Esophagus muscularis mucosa (tissue), 4 donors: ENCODE results near the gene ELMO3. TPM values are rescaled to one million over a fixed set of nuclear protein-coding genes. Genes with fewer than 3 reads are reported as not detected.

Experiments used
- DNase-seq: peaks from one replicate; pipeline ENCODE4 v3.0.0-alpha.2; 2017; ENCODE audit errors: extremely low spot score
- H3K27ac ChIP-seq, 4 donors: fragments of 200-600 bp; sonication (generic); replicated peaks in 1 of 4; 1 replicate in 3 of 4; 2 replicates in 1 of 4; pipeline ENCODE4 v1.5.1; 2016 to 2019; ENCODE audit warnings: mild to moderate bottlenecking in 1 of 4
- H3K27me3 ChIP-seq, 4 donors: fragments of 200-600 bp; sonication (generic); one replicate each; pipeline versions ENCODE4 v1.5.1 to v1.6.0; 2016 to 2019
- H3K36me3 ChIP-seq, 4 donors: fragments of 200-600 bp; sonication (generic); one replicate each; pipeline ENCODE4 v1.5.1; 2016 to 2019
- H3K4me1 ChIP-seq, 4 donors: fragments of 200-600 bp; sonication (generic); one replicate each; pipeline ENCODE4 v1.5.1; 2016 to 2019
- H3K4me3 ChIP-seq, 4 donors: fragments of 200-600 bp; sonication (generic); 1 replicate in 2 of 4; 2 replicates in 2 of 4; pipeline ENCODE4 v1.5.1; 2016 to 2019; ENCODE audit warnings: mild to moderate bottlenecking in 4 of 4, moderate library complexity in 1 of 4
- H3K9me3 ChIP-seq, 4 donors: fragments of 200-600 bp; sonication (generic); 1 replicate in 3 of 4; 2 replicates in 1 of 4; pipeline ENCODE4 v1.5.1; 2016 to 2019
- CTCF ChIP-seq, 3 experiments: fragments of 200-600 bp in 2 of 3; fragments of 450-650 bp in 1 of 3; sonication (generic) in 2 of 3; IDR thresholded peaks; one replicate each; pipeline ENCODE4 v1.5.1; 2017 to 2019; ENCODE audit warnings: antibody characterized with exemption in 3 of 3, mild to moderate bottlenecking in 2 of 3, moderate library complexity in 1 of 3
- EP300 ChIP-seq: sonication (generic); formaldehyde crosslinking; IDR thresholded peaks from one replicate; pipeline ENCODE4 v1.6.1; 2017; ENCODE audit warnings: antibody characterized with exemption
- POLR2A ChIP-seq: fragments of 450-650 bp; IDR thresholded peaks from one replicate; pipeline ENCODE4 v1.6.1; 2017; ENCODE audit warnings: antibody characterized with exemption, moderate library complexity, mild to moderate bottlenecking, low read depth
- POLR2AphosphoS5 ChIP-seq, 2 donors: sonication (generic); formaldehyde crosslinking; IDR thresholded peaks; one replicate each; pipeline ENCODE4 v1.6.1; 2017; ENCODE audit warnings: antibody characterized with exemption in 2 of 2
- WGBS: methylation state at CpG from one replicate; pipeline ENCODE4 v1.1.5; 2018; 5-methylcytosine and 5-hydroxymethylcytosine counted together
- intact Hi-C: fragments of 100-400 bp; cut with DNase I; formaldehyde crosslinking; loops from one replicate; pipeline ENCODE4 v1.15.1; 2023
- total RNA-seq, 4 donors: library from RNA; depleted of rRNA; stranded (reverse); fragments of >200 nt; gene quantifications; one replicate each; pipeline versions ENCODE4 v1.1.0 to v1.2.1, GENCODE V29; 2016

ELMO3 gene
- total RNA-seq, 4 donors from 2014 or later, result 0.33 to 0.83 (median 0.60) TPM

GRCh38 chr16:67230809-67231660, 32.1 kb downstream of the ELMO3 start:
- Histone ChIP-seq H3K27ac (no peak overlapping the region), H3K36me3 (peaks cover 39 to 80% (median 75%) of the 10 kb centered on the region in 4 donors), H3K4me1 (peaks cover 14 to 25% (median 16%) of the 10 kb centered on the region in 4 donors), H3K4me3 (no peak overlapping the region), H3K9me3 (no peaks in the 10 kb centered on the region), H3K27me3 (no peaks in the 10 kb centered on the region)
- intact Hi-C loops, result no loop called here
- no peak for DNase-seq
- TF ChIP-seq EP300 (no peak), POLR2A (no peak), POLR2AphosphoS5 (IDR thresholded peaks at IDR 0.05) (no peak), CTCF (IDR thresholded peaks at IDR 0.05) (no peak)
- 100% methylated on average over 4 of the region's 12 CpGs for WGBS

- intact Hi-C loops, result no loop called here
- no peaks in the 10 kb centered on the region for H3K27me3 ChIP-seq
- no peak overlapping the region for H3K4me3 ChIP-seq
- no peak overlapping the region for H3K27ac ChIP-seq
- H3K9me3 ChIP-seq, result no peaks in the 10 kb centered on the region
- peaks cover 61 to 99% (median 95%) of the 10 kb centered on the region in 4 donors for H3K36me3 ChIP-seq
- no peak for DNase-seq
- 82% methylated on average over 2 of the region's 7 CpGs for WGBS
- TF ChIP-seq POLR2AphosphoS5 (IDR thresholded peaks at IDR 0.05) (no peak), POLR2A (no peak), EP300 (no peak), CTCF (IDR thresholded peaks at IDR 0.05) (no peak)
- H3K4me1 ChIP-seq, result peaks cover 0 to 6% (median 0%) of the 10 kb centered on the region in 4 donors
Measured at GRCh38 chr16:67233596-67233995, 34.7 kb downstream of the ELMO3 start.

GRCh38 chr16:67234180-67234597, 35.3 kb downstream of the ELMO3 start:
- Histone ChIP-seq H3K9me3 (no peaks in the 10 kb centered on the region), H3K27ac (no peak overlapping the region), H3K36me3 (peaks cover 61 to 99% (median 95%) of the 10 kb centered on the region in 4 donors), H3K27me3 (no peaks in the 10 kb centered on the region), H3K4me3 (no peak overlapping the region), H3K4me1 (no peaks in the 10 kb centered on the region)
- intact Hi-C loops, result no loop called here
- WGBS, result 94% methylated on average over 8 of the region's 10 CpGs
- DNase-seq, result no peak
- no peak for TF ChIP-seq POLR2AphosphoS5 (IDR thresholded peaks at IDR 0.05)
- no peak for TF ChIP-seq POLR2A
- no peak for TF ChIP-seq CTCF (IDR thresholded peaks at IDR 0.05)
- TF ChIP-seq EP300, result no peak

- WGBS, result 84% methylated on average over 17 of the region's 17 CpGs
Measured at GRCh38 chr16:67235816-67236562, 37.1 kb downstream of the ELMO3 start.

More at GRCh38 chr16:67235816-67236562, 37.1 kb downstream of the ELMO3 start:
- H3K27ac ChIP-seq, result no peak overlapping the region
- peaks cover 8 to 10% (median 8%) of the 10 kb centered on the region in 4 donors for H3K4me1 ChIP-seq
- intact Hi-C loops, result no loop called here
- peaks cover 45 to 89% (median 84%) of the 10 kb centered on the region in 4 donors for H3K36me3 ChIP-seq
- H3K27me3 ChIP-seq, result no peaks in the 10 kb centered on the region
- TF ChIP-seq CTCF (IDR thresholded peaks at IDR 0.05), result no peak
- TF ChIP-seq EP300, result no peak
- no peak for TF ChIP-seq POLR2A
- TF ChIP-seq POLR2AphosphoS5 (IDR thresholded peaks at IDR 0.05), result no peak
- no peak overlapping the region for H3K4me3 ChIP-seq
- no peaks in the 10 kb centered on the region for H3K9me3 ChIP-seq
- DNase-seq, result no peak
